Measurements from ENCODE around the gene RNF130.

Gene RNF130

DNA sequence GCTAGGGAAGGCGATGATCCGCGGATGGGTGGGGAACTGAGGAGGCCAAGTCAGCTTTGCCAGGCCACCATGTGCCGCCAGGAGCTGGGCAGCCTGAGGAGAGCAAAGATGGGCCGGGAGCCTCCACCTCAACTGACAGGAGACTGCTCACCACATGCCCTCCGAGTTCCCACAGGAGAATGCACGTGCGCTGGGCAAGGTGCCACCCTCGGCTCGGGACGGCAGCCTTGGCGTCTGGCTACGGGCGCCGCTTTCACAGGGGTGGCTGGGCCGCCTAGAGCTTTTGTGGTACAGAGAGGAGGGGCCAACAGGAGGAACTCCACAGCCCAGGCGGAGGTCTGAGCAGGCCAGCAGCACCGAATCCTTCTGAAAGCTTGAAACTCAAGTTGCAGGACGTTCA lies 158.6 kb downstream of the RNF130 start:
- DNase-seq = no peak

DNA sequence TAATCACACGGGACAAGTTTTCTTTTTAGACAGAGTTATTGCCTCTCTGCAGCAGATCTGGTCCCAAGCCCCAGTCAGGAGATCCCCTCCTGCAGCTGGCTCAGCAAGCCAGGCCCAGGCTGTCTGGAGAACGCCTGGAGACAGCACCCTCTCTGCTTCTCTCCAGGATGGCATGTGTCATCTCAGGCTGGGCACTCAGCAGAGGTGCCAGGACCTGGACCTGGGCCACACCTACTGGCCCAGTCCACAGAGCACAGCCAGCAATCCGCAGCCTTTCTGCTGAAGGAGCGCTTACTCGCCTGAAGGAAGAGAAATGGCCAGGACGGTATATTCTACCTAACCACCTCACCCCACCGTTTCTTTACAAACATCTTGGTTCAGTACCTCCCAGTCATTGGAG lies 159.2 kb downstream of the RNF130 start:
- no peak for DNase-seq

DNA sequence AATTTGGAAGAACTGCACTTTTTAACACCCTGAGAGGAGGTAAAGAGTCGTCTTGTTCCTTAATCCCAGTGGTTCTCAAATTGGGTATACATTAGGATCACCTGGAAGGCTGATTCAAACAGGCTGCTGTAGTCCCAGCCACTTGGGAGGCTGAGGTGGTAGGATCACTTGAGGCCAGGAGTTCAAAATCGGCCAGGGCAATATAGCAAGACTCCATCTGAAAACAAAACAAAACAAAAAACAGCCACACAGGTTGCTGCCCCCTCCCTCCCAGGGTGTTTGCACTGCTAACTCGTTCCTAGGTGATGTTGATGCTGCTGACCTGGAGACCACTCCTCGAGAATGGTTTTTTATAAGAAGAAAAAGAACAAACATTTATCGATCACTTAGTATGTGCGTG lies 162.3 kb downstream of the RNF130 start:
- DNase-seq = no peak

DNA sequence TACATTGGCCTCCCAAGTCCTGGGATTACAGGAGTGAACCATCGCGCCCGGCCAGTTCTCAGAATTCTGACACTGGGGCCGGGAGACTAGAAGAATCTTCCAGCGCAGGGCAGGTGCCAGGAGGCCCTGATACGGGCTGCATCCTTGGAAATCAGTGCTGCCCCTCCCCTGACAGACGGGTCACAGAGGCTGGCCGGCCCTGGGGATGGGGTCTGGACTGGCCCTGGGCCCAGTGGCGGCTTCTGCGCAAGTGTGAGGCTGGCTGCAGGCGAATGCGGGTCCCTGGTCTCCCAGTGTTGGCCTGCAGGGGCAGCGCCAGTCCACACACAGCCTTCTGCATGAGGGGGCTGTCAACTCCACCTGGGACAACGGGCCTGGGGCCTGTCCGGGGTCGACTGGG lies 163.0 kb downstream of the RNF130 start:
- DNase-seq = no peak

DNA sequence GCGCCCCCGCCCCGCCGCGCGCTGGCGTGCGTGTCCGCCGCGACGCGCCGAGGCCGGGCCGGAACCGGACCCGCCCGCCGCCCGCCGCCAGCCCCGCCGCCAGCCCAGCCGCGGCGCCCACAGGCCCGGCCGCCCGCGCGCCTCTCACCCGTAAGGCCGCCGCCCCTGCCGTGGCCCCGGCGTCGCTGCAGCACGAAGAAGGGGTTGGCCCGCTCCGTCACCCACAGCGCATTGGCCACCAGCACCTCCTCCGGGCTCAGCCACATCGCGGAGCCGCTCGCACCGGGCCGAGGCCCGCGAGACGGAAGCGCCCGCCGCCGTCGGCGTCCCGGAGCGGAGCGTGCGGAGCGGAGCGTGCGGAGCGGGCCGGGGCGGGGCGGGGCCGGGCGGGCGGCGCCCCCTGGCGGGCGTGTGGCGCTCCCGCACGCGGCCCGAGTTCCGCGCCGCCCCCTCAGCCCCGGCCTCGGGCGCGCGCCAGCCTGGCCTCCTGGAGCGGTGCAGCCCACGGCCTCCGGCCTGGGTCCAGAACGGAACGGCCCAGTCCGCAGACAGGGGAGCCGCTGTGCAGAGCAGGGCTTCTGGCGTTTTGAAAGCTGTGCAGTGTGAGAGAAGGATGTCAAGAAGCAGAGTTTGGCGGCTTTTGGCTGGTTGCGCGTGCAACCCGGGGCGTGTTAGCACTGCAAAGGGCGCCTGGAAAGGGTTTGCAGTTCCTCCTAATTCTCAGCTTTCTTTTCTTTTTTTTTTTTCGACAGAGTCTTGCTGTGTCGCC lies 163.8 kb downstream of the RNF130 start, which contains the start of gene TBC1D9B:
Gene TBC1D9B (minus strand): TSS at position 342 of the 769 bp plus-strand sequence. CDS start 76 bp downstream, at position 266.
- no peak for DNase-seq

DNA sequence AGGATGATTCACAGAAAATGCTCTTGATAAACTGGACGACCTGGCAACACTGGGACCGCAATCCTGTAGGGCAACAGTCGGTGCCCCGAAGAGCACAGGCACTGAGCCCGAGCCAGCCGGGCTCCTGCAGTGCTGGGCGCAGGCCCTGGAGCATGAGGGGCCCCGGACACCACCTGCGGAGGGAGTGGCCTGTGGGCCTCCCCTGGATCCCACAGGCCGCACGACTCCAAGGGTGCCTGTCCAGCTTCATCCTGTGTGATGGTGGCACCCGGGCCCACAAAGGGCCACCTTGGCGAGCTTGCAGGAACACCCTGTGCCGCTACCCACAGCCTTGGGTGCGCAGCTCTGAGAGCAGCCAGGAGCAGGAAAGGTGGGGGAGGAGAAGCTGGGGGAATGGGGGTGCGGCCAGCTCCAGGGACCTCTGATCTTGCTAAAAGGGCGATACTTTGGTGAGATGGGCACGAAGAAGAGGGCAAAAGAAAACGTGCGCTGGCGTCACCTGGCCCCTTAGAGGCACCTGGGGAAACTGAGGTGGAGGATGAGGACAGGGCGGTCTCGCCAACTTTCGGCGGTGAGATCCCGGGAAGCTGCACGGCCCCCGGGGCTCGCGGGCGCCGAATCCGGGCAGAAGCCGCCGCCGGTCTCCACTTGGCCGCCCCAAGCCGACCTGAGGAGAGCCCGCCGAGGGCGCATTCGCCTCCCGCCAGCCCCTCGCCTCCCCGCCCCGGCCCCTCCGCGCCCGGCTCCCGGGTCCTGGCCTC lies 164.6 kb downstream of the RNF130 start:
- DNase-seq = no peak

DNA sequence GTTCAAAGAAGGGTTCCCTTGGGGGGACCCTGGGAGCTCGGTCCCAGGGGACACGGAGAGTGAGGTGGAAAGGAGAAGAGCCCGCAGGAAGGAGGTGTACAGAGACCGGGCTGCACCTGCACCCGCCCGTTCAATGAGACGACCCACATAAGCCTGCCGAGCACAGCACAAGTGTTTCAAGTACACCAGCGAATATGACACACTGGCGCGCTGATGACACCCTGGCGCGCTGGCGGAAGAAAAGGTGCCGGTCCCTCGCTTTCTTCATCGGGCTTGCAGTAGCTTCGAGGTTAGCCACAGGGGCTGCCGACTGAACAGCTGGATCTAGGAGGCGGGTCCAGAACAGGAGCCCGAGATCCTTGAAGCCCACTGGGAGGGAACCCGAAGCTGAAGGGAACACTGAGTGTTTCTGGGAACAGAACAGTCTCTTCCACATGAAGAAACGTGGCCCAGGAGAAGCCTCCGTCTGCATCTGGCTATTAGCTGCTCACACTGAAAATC lies 165.2 kb downstream of the RNF130 start:
- no peak for DNase-seq

DNA sequence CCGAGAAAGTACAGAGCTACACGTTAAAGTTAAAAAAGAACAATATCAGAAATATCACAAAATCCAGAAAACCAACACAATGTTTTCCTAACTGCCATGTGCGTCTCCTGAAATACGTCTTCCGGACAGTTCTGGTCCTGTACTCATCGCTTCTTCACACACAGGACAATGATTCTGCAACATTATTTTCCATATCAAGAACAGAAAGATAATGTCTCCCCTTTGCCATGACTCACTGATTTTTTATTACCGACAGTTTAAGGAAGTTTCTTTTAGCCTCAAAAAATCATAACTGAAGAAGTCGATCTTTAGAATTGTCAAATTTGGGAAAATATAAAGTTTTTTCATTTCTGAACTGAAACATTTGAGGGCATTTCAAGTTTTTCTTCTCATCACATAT lies 166.4 kb downstream of the RNF130 start:
- DNase-seq = no peak
